Measurements from ENCODE around the gene RHEBL1. TPM values are rescaled to one million over a fixed set of nuclear protein-coding genes. Genes with fewer than 3 reads are reported as not detected.
A peak's percentile ranks its signal among the peaks of the same experiment; 100 is the strongest.

The RHEBL1 gene, protein sequence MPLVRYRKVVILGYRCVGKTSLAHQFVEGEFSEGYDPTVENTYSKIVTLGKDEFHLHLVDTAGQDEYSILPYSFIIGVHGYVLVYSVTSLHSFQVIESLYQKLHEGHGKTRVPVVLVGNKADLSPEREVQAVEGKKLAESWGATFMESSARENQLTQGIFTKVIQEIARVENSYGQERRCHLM
- total RNA-seq, result 1 to 10 TPM in 1 of 2 donors, under 1 TPM in 1; 0.55 to 1.1 TPM
- 1 to 10 TPM; 1.3 to 2.4 TPM for polyA plus RNA-seq
- long read RNA-seq, donor 1, partial matches to known transcripts, result 0 of 4 reads
- long read RNA-seq, donor 1, other reads (novel, unspliced or antisense), result 4 of 4 reads
- long read RNA-seq, donor 2, partial matches to known transcripts, result 2 of 3 reads
- long read RNA-seq, donor 2, other reads (novel, unspliced or antisense), result 1 of 3 reads

DNA sequence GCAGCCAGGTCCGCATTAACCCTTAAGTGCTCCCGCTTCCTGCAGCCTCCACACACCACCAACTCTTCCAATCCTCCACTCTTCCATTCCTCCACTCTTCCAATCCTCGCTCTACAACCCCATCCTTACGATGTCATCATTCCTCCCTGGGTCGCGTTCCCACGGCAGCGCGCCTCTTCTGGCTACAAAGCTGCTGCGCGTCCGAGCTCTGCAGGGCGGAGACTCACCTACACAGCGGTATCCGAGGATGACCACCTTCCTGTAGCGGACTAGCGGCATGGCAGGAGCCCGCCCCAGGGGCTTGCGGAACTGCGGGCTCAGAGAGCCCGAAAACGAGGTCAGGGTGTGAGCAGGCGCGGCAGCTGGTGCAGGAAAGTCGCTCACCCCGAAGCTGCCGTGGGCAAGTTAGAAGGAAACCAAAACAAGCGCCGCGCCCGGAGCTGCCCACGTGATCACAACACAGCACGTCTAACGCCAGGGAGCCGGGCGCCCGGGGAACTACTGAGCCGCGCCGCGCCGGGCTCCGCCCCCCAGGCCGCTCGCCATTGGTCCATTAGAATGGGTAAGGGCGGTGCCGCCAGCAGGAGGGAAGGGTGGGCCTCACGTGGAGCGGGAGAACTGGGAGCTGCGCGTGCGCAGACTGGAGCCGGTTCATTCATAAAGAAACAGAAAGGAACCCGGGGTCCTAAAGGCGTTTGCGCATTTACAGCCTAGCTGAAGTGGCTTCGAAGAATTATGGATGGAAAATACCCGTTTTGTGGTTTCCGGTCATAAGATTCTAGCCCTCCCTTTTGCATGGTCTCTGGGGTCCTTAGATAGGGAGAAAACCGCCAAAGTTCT is at the start of gene RHEBL1:
Gene RHEBL1 (minus strand): TSS at position 473 of the 840 bp plus-strand sequence. CDS start 194 bp downstream, at position 279.
- Histone ChIP-seq H3K4me1 (ENCODE audit: control insufficient read depth in 1 of 2, insufficient read depth in 2 of 2, low read length in 2 of 2) (peaks cover 0 to 3% of the 10 kb centered on the region in 2 donors), H3K9me3 (ENCODE audit: control insufficient read depth, low read length) (no peaks in the 10 kb centered on the region), H3K27ac (ENCODE audit: low read depth in 1 of 2, low read length in 2 of 2) (no peak within 1 kb of the TSS), H3K27me3 (ENCODE audit: control insufficient read depth in 1 of 2, insufficient read depth in 2 of 2, low read length in 1 of 2) (no peaks in the 10 kb centered on the region), H3K36me3 (ENCODE audit: control insufficient read depth in 1 of 2, insufficient read depth in 2 of 2, low read length in 1 of 2) (no peaks in the 10 kb centered on the region), H3K4me3 (ENCODE audit: low read length in 2 of 2) (peak within 1 kb of the TSS; percentile 40 to 45)
- peak; percentile 99 for DNase-seq
- WGBS, 2 donors, result 0% methylated on average over 58 to 60 of the region's 60 CpGs
- peak; percentile 100 for ATAC-seq (ENCODE audit: low FRiP score)
- intact Hi-C loops (cut with DNase I), result no loop called here

DNA sequence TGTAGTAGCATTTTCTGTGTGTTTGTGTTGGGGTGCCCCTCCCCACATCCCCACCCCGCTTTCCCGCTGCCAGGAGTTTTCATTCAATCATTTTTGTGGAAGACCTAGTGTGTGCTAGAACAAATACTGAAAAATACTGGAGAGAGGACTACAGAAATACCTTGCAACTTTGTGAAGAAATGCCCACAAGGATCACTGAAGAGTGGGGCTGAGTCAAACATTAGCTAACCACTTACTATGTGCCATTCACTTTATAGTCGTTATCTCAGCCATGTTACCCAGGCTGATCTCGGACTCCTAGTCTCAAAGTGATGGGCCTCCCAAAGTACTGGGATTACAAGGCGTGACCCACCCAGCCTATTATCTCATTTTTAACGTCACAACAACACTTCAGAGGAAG is 41.4 kb upstream of the RHEBL1 start:
- ATAC-seq (ENCODE audit: low FRiP score) (no peak), DNase-seq (no peak)
- intact Hi-C loops (cut with DNase I), result loop anchor here in 1 of 2 donors (2.0 kb wide), 1 partner anchor 20 kb away; the partner anchor contains the start of gene TUBA1B
- H3K4me1 ChIP-seq (ENCODE audit: control insufficient read depth in 1 of 2, insufficient read depth in 2 of 2, low read length in 2 of 2), result peaks cover 0 to 3% of the 10 kb centered on the region in 2 donors
- H3K27ac ChIP-seq (ENCODE audit: low read depth in 1 of 2, low read length in 2 of 2), result peak overlapping the region in 1 of 2 donors; percentile 31
- no peaks in the 10 kb centered on the region for H3K36me3 ChIP-seq (ENCODE audit: control insufficient read depth in 1 of 2, insufficient read depth in 2 of 2, low read length in 1 of 2)
- H3K27me3 ChIP-seq (ENCODE audit: control insufficient read depth in 1 of 2, insufficient read depth in 2 of 2, low read length in 1 of 2), result no peaks in the 10 kb centered on the region
- H3K4me3 ChIP-seq (ENCODE audit: low read length in 2 of 2), result no peak overlapping the region
- no peaks in the 10 kb centered on the region for H3K9me3 ChIP-seq (ENCODE audit: control insufficient read depth, low read length)
- WGBS, 2 donors, result 41 to 51% methylated on average over 6 of the region's 6 CpGs

DNA sequence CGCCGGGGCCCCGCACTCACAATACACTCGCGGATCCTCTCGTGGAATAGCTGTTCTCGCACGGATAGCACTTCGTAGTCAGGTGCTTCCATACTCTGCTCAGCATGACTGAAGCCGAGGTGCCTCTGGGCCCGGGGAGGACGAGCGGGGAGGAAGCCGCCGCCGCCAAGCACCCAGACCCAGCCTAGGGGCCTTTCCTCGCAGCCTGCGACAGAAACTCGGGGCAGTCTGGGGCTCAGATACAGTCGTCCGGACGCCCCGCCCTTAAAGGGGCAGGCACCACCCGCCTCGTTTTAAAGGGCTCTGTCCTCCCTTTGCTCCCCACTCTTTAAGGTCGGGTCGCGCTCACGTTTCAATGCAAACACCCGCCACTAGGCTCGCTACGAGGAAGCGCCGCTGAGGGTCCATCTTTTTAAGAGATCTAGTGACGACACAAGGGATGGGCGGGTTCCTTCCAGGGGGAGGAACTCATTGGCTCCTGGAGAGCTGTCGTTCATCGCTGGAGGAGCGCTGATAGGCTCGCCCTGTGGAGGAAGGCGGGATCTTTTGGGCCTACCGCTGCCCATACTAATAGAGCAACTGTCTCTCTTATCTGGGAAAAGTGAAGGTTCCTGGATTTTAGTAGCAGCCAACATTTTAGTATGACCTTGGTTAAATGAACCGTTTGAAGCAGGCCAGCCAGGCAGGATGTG is 40.8 kb upstream of the RHEBL1 start, which contains the start of gene LMBR1L:
Gene LMBR1L (minus strand): TSS at position 384 of the 692 bp plus-strand sequence. CDS start 292 bp downstream, at position 92.
- 0% methylated on average over 43 of the region's 43 CpGs for WGBS, 2 donors
- no peaks in the 10 kb centered on the region for H3K9me3 ChIP-seq (ENCODE audit: control insufficient read depth, low read length)
- peaks cover 0 to 3% of the 10 kb centered on the region in 2 donors for H3K4me1 ChIP-seq (ENCODE audit: control insufficient read depth in 1 of 2, insufficient read depth in 2 of 2, low read length in 2 of 2)
- no peaks in the 10 kb centered on the region for H3K27me3 ChIP-seq (ENCODE audit: control insufficient read depth in 1 of 2, insufficient read depth in 2 of 2, low read length in 1 of 2)
- DNase-seq (peak; percentile 97 to 98), ATAC-seq (ENCODE audit: low FRiP score) (peak; percentile 97)
- H3K36me3 ChIP-seq (ENCODE audit: control insufficient read depth in 1 of 2, insufficient read depth in 2 of 2, low read length in 1 of 2), result no peaks in the 10 kb centered on the region
- H3K4me3 ChIP-seq (ENCODE audit: low read length in 2 of 2), result peak within 1 kb of the TSS; percentile 75 to 83
- intact Hi-C loops (cut with DNase I), result loop anchor here in 1 of 2 donors (2.0 kb wide), 1 partner anchor 20 kb away; the partner anchor contains the start of gene TUBA1B
- H3K27ac ChIP-seq (ENCODE audit: low read depth in 1 of 2, low read length in 2 of 2), result peak within 1 kb of the TSS; percentile 88 to 95

DNA sequence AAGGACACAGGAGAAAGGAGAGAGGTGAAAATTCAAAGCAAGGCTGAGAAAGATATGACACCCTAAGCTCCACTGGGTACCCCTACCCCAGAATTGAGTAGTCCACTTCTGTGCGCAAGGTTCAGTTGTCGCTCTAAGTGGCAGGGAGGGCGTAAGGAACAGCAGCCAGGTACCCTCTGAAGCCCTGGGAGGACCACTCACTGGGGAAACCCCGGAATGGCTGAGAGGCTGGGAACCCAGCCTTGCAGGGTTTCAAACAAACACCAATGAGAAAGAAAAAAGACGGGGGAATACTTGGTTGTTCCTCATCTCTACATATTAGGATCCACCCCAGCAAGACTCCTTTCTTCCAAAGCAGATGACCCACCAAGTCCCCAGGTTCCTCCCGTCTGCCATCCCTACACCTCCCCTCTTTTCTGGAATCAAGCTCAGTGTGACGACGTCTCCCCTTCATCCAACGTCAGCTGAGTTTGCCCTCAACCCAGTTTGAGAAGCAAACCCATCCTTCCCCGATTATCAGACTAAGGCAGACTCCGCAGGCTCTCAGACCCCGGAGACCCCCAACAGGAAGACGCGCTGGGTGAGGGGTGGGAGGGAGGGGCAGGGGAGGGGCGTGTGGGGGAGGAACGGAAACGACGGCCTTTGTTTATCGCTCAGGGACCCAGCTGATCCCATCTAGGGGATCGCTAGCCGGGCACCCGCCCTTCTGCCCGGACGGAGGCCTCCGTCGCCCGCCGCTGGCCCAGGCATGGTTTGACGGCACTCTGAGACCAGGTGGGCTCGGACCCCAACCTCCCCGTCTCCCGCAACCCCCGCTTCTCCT is 40.1 kb upstream of the RHEBL1 start:
- Histone ChIP-seq H3K27ac (ENCODE audit: low read depth in 1 of 2, low read length in 2 of 2) (peak overlapping the region; percentile 88 to 95), H3K4me1 (ENCODE audit: control insufficient read depth in 1 of 2, insufficient read depth in 2 of 2, low read length in 2 of 2) (peaks cover 0 to 3% of the 10 kb centered on the region in 2 donors), H3K27me3 (ENCODE audit: control insufficient read depth in 1 of 2, insufficient read depth in 2 of 2, low read length in 1 of 2) (no peaks in the 10 kb centered on the region), H3K36me3 (ENCODE audit: control insufficient read depth in 1 of 2, insufficient read depth in 2 of 2, low read length in 1 of 2) (no peaks in the 10 kb centered on the region), H3K9me3 (ENCODE audit: control insufficient read depth, low read length) (no peaks in the 10 kb centered on the region), H3K4me3 (ENCODE audit: low read length in 2 of 2) (peak overlapping the region; percentile 75 to 83)
- DNase-seq (peak; percentile 60 to 79), ATAC-seq (ENCODE audit: low FRiP score) (peak; percentile 53)
- 1 to 2% methylated on average over 32 to 33 of the region's 33 CpGs for WGBS, 2 donors
- intact Hi-C loops (cut with DNase I), result loop anchor here in 1 of 2 donors (2.0 kb wide), 1 partner anchor 21 kb away; the partner anchor contains the start of gene TUBA1B

DNA sequence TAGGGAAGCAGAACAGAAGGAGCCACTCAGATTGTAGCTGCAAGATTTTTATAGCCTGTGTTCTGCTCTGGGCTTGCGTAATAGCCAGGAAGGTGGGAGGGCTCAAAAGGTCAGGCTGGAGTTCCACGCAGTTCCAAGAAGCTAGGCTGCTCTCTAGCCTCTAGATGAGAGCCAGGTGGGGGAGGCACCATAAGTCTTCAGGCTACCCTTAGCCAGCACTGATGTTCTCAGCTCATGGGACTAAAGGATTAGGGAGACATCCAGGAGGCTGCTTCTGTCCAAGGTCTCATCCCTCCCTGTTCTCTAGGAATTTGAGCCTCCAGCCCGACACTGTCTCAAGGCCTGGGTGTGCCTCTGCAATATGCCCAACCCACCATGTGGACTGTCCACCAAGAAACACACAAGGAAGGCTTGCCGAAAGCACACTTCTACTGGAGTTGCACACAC is 39.2 kb upstream of the RHEBL1 start:
- Histone ChIP-seq H3K27me3 (ENCODE audit: control insufficient read depth in 1 of 2, insufficient read depth in 2 of 2, low read length in 1 of 2) (no peaks in the 10 kb centered on the region), H3K4me3 (ENCODE audit: low read length in 2 of 2) (peak overlapping the region in 1 of 2 donors; percentile 75), H3K4me1 (ENCODE audit: control insufficient read depth in 1 of 2, insufficient read depth in 2 of 2, low read length in 2 of 2) (peaks cover 0 to 3% of the 10 kb centered on the region in 2 donors), H3K36me3 (ENCODE audit: control insufficient read depth in 1 of 2, insufficient read depth in 2 of 2, low read length in 1 of 2) (peaks cover 0 to 1% of the 10 kb centered on the region in 2 donors), H3K27ac (ENCODE audit: low read depth in 1 of 2, low read length in 2 of 2) (peak overlapping the region; percentile 80 to 88), H3K9me3 (ENCODE audit: control insufficient read depth, low read length) (no peaks in the 10 kb centered on the region)
- intact Hi-C loops (cut with DNase I), result no loop called here
- peak; percentile 63 for ATAC-seq (ENCODE audit: low FRiP score)
- peak; percentile 66 to 78 for DNase-seq
- 2 to 8% methylated on average over 4 of the region's 4 CpGs for WGBS, 2 donors

DNA sequence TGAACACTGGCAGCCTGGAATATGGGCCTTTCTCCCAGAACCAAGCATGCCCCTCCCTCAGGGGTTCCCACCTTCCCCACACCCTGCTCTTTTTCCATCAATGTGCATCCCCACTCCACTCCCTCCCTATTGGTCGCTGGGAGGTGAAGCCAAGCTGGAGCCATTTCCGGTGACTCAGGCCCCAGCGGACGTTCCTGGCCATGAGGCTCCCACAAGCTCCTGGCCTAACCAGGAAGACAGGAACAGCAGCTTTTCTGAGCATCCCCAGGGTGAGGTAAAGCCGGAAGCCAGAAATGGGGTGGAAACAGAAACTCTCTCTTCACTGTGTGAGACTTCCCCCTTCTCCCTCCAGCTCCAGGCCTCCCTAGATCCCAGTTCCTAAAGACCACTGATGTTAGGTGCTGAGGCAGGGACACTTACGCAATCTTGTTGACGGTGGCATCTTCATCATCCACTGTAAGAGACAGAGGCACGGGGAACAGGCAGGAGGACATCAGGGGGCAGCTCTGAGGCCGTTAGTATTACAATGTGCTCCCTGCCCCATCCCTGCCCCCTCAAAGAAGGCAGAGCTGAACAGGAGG is 35.8 kb upstream of the RHEBL1 start:
- intact Hi-C loops (cut with DNase I), result no loop called here
- Histone ChIP-seq H3K27ac (ENCODE audit: low read depth in 1 of 2, low read length in 2 of 2) (no peak overlapping the region), H3K36me3 (ENCODE audit: control insufficient read depth in 1 of 2, insufficient read depth in 2 of 2, low read length in 1 of 2) (peaks cover 9 to 18% of the 10 kb centered on the region in 2 donors), H3K4me3 (ENCODE audit: low read length in 2 of 2) (no peak overlapping the region), H3K27me3 (ENCODE audit: control insufficient read depth in 1 of 2, insufficient read depth in 2 of 2, low read length in 1 of 2) (no peaks in the 10 kb centered on the region), H3K4me1 (ENCODE audit: control insufficient read depth in 1 of 2, insufficient read depth in 2 of 2, low read length in 2 of 2) (peaks cover 0 to 3% of the 10 kb centered on the region in 2 donors), H3K9me3 (ENCODE audit: control insufficient read depth, low read length) (no peaks in the 10 kb centered on the region)
- WGBS, 2 donors, result 68 to 76% methylated on average over 9 of the region's 9 CpGs
- DNase-seq (peak in 1 of 2 donors; percentile 79), ATAC-seq (ENCODE audit: low FRiP score) (no peak)

DNA sequence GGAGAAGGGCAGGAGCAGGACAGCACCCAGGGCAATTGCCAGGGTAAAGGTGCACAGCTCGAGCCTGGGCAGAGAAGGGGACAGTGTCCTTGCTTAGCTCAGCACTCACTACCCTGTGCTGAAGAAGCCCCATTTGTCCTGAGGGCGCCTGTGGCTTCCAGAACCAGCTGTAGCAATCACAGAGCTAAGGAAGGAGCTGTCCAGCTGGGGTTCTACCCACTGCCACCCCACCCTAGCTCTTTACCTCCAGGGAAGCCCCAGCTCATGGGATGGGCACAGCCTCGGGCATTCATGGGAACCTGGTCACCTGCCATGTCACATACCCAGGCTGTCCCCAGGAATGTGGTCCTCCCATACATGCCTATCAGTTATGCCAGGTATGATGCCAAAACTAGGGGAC is 35.0 kb upstream of the RHEBL1 start:
- intact Hi-C loops (cut with DNase I), result no loop called here
- H3K9me3 ChIP-seq (ENCODE audit: control insufficient read depth, low read length), result no peaks in the 10 kb centered on the region

More for the DNA sequence above, 35.0 kb upstream of the RHEBL1 start:
- H3K27me3 ChIP-seq (ENCODE audit: control insufficient read depth in 1 of 2, insufficient read depth in 2 of 2, low read length in 1 of 2), result no peaks in the 10 kb centered on the region
- WGBS, 2 donors, result 71 to 73% methylated on average over 3 of the region's 3 CpGs
- peaks cover 9 to 18% of the 10 kb centered on the region in 2 donors for H3K36me3 ChIP-seq (ENCODE audit: control insufficient read depth in 1 of 2, insufficient read depth in 2 of 2, low read length in 1 of 2)
- peaks cover 0 to 3% of the 10 kb centered on the region in 2 donors for H3K4me1 ChIP-seq (ENCODE audit: control insufficient read depth in 1 of 2, insufficient read depth in 2 of 2, low read length in 2 of 2)
- no peak overlapping the region for H3K27ac ChIP-seq (ENCODE audit: low read depth in 1 of 2, low read length in 2 of 2)
- DNase-seq (peak in 1 of 2 donors; percentile 24), ATAC-seq (ENCODE audit: low FRiP score) (no peak)
- no peak overlapping the region for H3K4me3 ChIP-seq (ENCODE audit: low read length in 2 of 2)

Data from aorta (tissue), 5 donors.